Measurements from ENCODE around the gene SYNE1.
"Not testable (repeated sequence)": the region's sequence is repeated elsewhere in the genome, so short reads cannot be mapped to it uniquely, and the experiment has no call there.

The SYNE1 gene

GRCh38 chr6:152637296-152638047 is at the start of gene SYNE1:
SYNE1 (minus strand) TSS chr6:152637362; CDS start chr6:152628331, 9,031 bp downstream.
- DNase-seq (ENCODE audit: low spot score) = no peak

GRCh38 chr6:152685819-152686218 is 48.7 kb upstream of the SYNE1 start:
- DNase-seq (ENCODE audit: low spot score) = no peak

- DNase-seq (ENCODE audit: low spot score) = not testable (repeated sequence)
These were observed 45.8 kb upstream of the SYNE1 start for GRCh38 chr6:152682935-152683334.

- no peak for DNase-seq (ENCODE audit: low spot score)
These were observed 45.0 kb upstream of the SYNE1 start for GRCh38 chr6:152682141-152682540.

GRCh38 chr6:152680879-152681517 is 43.8 kb upstream of the SYNE1 start:
- DNase-seq (ENCODE audit: low spot score) = no peak

- DNase-seq (ENCODE audit: low spot score) = no peak
These were observed 43.0 kb upstream of the SYNE1 start for GRCh38 chr6:152680151-152680550.

GRCh38 chr6:152673236-152673635 is 36.1 kb upstream of the SYNE1 start:
- DNase-seq (ENCODE audit: low spot score) = no peak

- DNase-seq (ENCODE audit: low spot score) = no peak
These were observed 34.0 kb upstream of the SYNE1 start for GRCh38 chr6:152671171-152671570.

- no peak for DNase-seq (ENCODE audit: low spot score)
These were observed 32.7 kb upstream of the SYNE1 start for GRCh38 chr6:152669895-152670294.

- DNase-seq (ENCODE audit: low spot score) = no peak
These were observed 24.6 kb upstream of the SYNE1 start for GRCh38 chr6:152661776-152662175.

- DNase-seq (ENCODE audit: low spot score) = no peak
These were observed 14.8 kb upstream of the SYNE1 start for GRCh38 chr6:152651986-152652385.

- no peak for DNase-seq (ENCODE audit: low spot score)
These were observed 10.9 kb upstream of the SYNE1 start for GRCh38 chr6:152648105-152648504.

GRCh38 chr6:152646732-152647131 is 9.6 kb upstream of the SYNE1 start:
- DNase-seq (ENCODE audit: low spot score) = not testable (repeated sequence)

GRCh38 chr6:152642578-152643375 is 5.6 kb upstream of the SYNE1 start:
- DNase-seq (ENCODE audit: low spot score) = peak; percentile 61

- DNase-seq (ENCODE audit: low spot score) = no peak
These were observed 410 bp downstream of the SYNE1 start for GRCh38 chr6:152636609-152637295.

- DNase-seq (ENCODE audit: low spot score) = no peak
These were observed 1.0 kb downstream of the SYNE1 start for GRCh38 chr6:152636021-152636608.

GRCh38 chr6:152634773-152635172 is 2.4 kb downstream of the SYNE1 start:
- DNase-seq (ENCODE audit: low spot score) = peak; percentile 64

GRCh38 chr6:152632121-152632782 is 4.9 kb downstream of the SYNE1 start:
- DNase-seq (ENCODE audit: low spot score) = no peak

GRCh38 chr6:152631376-152631775 is 5.8 kb downstream of the SYNE1 start:
- DNase-seq (ENCODE audit: low spot score) = no peak

GRCh38 chr6:152630832-152631231 is 6.3 kb downstream of the SYNE1 start:
- DNase-seq (ENCODE audit: low spot score) = no peak

- DNase-seq (ENCODE audit: low spot score) = peak; percentile 23
These were observed 11.9 kb downstream of the SYNE1 start for GRCh38 chr6:152625213-152625612.

Data from CD4-positive, alpha-beta T cell treated with Interleukin-2 at 100 ng/mL for 4 hours (primary cell).